Measurements from ENCODE around the gene KLHL29. TPM values are rescaled to one million over a fixed set of nuclear protein-coding genes. Genes with fewer than 3 reads are reported as not detected.

The KLHL29 gene
- total RNA-seq, 1 experiment from 2014 or later: 43.1 TPM

- intact Hi-C loops (cut with micrococcal nuclease): no loop called here
- DNase-seq (ENCODE audit: unreplicated experiment): no peak
- H3K4me1 Mint-ChIP-seq (ENCODE audit: insufficient read depth, unreplicated experiment): peaks cover 36% of the 10 kb centered on the region
These were observed 117.1 kb downstream of the KLHL29 start for GRCh38 chr2:23502096-23502495.

DNA sequence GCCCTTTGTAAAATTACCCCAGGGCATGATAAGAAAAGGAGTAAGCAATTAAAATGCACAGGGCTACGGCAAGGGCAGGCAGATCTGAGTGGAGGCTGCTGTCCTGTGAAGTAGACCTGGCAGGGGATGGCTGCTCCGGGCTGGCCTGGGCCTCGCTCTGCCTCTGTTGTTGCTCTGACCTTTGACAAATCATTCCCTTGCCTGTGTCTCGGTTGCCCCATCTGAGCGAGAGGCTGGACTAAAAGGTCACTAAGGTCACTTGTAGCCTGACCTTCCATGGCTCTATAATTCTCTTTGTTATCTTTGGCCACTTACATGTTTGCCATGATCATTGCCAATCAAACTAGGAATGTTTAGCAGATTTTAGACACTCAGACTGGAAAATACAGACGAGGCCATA, 118.1 kb downstream of the KLHL29 start:
- no peak overlapping the region for H3K27ac Mint-ChIP-seq (ENCODE audit: low read depth, unreplicated experiment)
- intact Hi-C loops (cut with micrococcal nuclease): no loop called here
- TF ChIP-seq CTCF (IDR thresholded peaks at IDR 0.05; ENCODE audit: unreplicated experiment): no peak
- no peaks in the 10 kb centered on the region for H3K27me3 Mint-ChIP-seq (ENCODE audit: insufficient read depth, unreplicated experiment)
- H3K4me1 Mint-ChIP-seq (ENCODE audit: insufficient read depth, unreplicated experiment): peaks cover 32% of the 10 kb centered on the region
- BruUV-seq (replicated peaks): no TSS peak
- ChIA-PET POLR2A (no interaction called here), CTCF (no interaction called here)
- H3K36me3 Mint-ChIP-seq (ENCODE audit: insufficient read depth, unreplicated experiment): peaks cover 4% of the 10 kb centered on the region
- DNase-seq (ENCODE audit: unreplicated experiment): no peak
- H3K9me3 Mint-ChIP-seq (ENCODE audit: unreplicated experiment): no peaks in the 10 kb centered on the region
- H3K4me3 Mint-ChIP-seq (ENCODE audit: unreplicated experiment): no peak overlapping the region

More at GRCh38 chr2:23502096-23502495, 117.1 kb downstream of the KLHL29 start:
- no TSS peak for BruUV-seq (replicated peaks)
- no peak overlapping the region for H3K4me3 Mint-ChIP-seq (ENCODE audit: unreplicated experiment)
- no peak for TF ChIP-seq CTCF (IDR thresholded peaks at IDR 0.05; ENCODE audit: unreplicated experiment)
- no peaks in the 10 kb centered on the region for H3K27me3 Mint-ChIP-seq (ENCODE audit: insufficient read depth, unreplicated experiment)
- no peak overlapping the region for H3K27ac Mint-ChIP-seq (ENCODE audit: low read depth, unreplicated experiment)
- ChIA-PET POLR2A (no interaction called here), CTCF (no interaction called here)
- H3K9me3 Mint-ChIP-seq (ENCODE audit: unreplicated experiment): no peaks in the 10 kb centered on the region
- H3K36me3 Mint-ChIP-seq (ENCODE audit: insufficient read depth, unreplicated experiment): peaks cover 4% of the 10 kb centered on the region

GRCh38 chr2:23503682-23504081, 118.7 kb downstream of the KLHL29 start:
- no TSS peak for BruUV-seq (replicated peaks)

DNA sequence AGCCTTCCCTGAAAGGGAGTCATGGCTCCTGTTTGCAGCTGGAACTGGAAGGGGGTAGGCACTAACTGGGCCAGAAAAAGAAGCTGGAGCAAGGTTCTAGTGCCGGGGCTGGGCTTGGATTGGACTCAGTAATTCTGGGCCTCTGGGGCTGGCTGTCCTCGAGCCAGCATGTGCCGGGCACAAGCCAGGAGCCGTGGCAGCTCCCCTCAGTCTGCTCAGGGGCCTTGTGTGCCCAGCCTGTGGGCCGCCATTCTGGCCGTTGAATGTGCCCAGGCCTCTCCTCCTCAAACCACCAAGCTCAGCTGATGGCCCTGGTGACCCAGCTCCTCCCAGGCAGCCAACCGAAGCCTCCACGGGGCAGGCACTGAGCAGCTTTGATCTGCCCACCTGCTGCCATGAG, 119.6 kb downstream of the KLHL29 start:
- BruUV-seq (replicated peaks): no TSS peak
- ChIA-PET POLR2A (no interaction called here), CTCF (interaction anchor here (0.7 kb wide), 1 partner anchor 9 kb away, joined by 3 read pairs; no protein-coding TSS in a partner anchor)
- no peak overlapping the region for H3K4me3 Mint-ChIP-seq (ENCODE audit: unreplicated experiment)
- no peaks in the 10 kb centered on the region for H3K27me3 Mint-ChIP-seq (ENCODE audit: insufficient read depth, unreplicated experiment)
- no peak for DNase-seq (ENCODE audit: unreplicated experiment)
- TF ChIP-seq CTCF (IDR thresholded peaks at IDR 0.05; ENCODE audit: unreplicated experiment): no peak
- intact Hi-C loops (cut with micrococcal nuclease): no loop called here
- H3K4me1 Mint-ChIP-seq (ENCODE audit: insufficient read depth, unreplicated experiment): peaks cover 23% of the 10 kb centered on the region
- peaks cover 3% of the 10 kb centered on the region for H3K36me3 Mint-ChIP-seq (ENCODE audit: insufficient read depth, unreplicated experiment)
- H3K9me3 Mint-ChIP-seq (ENCODE audit: unreplicated experiment): no peaks in the 10 kb centered on the region
- no peak overlapping the region for H3K27ac Mint-ChIP-seq (ENCODE audit: low read depth, unreplicated experiment)

More at GRCh38 chr2:23503682-23504081, 118.7 kb downstream of the KLHL29 start:
- ChIA-PET POLR2A (no interaction called here), CTCF (interaction anchor here (0.6 kb wide), 1 partner anchor 12 kb away, joined by 5 read pairs; no protein-coding TSS in a partner anchor)
- H3K4me3 Mint-ChIP-seq (ENCODE audit: unreplicated experiment): no peak overlapping the region
- no peak for TF ChIP-seq CTCF (IDR thresholded peaks at IDR 0.05; ENCODE audit: unreplicated experiment)
- peaks cover 4% of the 10 kb centered on the region for H3K36me3 Mint-ChIP-seq (ENCODE audit: insufficient read depth, unreplicated experiment)
- H3K27me3 Mint-ChIP-seq (ENCODE audit: insufficient read depth, unreplicated experiment): no peaks in the 10 kb centered on the region
- no peaks in the 10 kb centered on the region for H3K9me3 Mint-ChIP-seq (ENCODE audit: unreplicated experiment)
- intact Hi-C loops (cut with micrococcal nuclease): no loop called here
- no peak for DNase-seq (ENCODE audit: unreplicated experiment)
- H3K4me1 Mint-ChIP-seq (ENCODE audit: insufficient read depth, unreplicated experiment): peaks cover 30% of the 10 kb centered on the region
- no peak overlapping the region for H3K27ac Mint-ChIP-seq (ENCODE audit: low read depth, unreplicated experiment)
